Adrenal gland (tissue), 12 donors: ENCODE results near the gene LCOR. TPM values are rescaled to one million over a fixed set of nuclear protein-coding genes. Genes with fewer than 3 reads are reported as not detected.

Experiments
- DNase-seq, 7 donors: peaks; one replicate each; pipeline ENCODE4 v3.0.0-alpha.2; 2019 to 2020
- H3K27ac ChIP-seq, 5 donors: fragments of 200-600 bp; sonication (generic) in 4 of 5; 1 replicate in 3 of 5; 2 replicates in 2 of 5; pipeline versions ENCODE4 v1.5.1 to v1.8.0; 2016 to 2020; ENCODE audit warnings: mild to moderate bottlenecking in 1 of 5
- H3K27me3 ChIP-seq: fragments of 200-600 bp; 2 replicates; pipeline ENCODE4 v1.8.0; 2021
- H3K36me3 ChIP-seq, 2 donors: fragments of 200-600 bp; replicated peaks in 1 of 2; 1 replicate in 1 of 2; 2 replicates in 1 of 2; pipeline versions ENCODE4 v1.5.1 to v1.8.0; 2018 to 2022
- H3K4me1 ChIP-seq, 2 donors: fragments of 200-600 bp; replicated peaks in 1 of 2; 1 replicate in 1 of 2; 2 replicates in 1 of 2; pipeline versions ENCODE4 v1.5.1 to v1.8.0; 2018 to 2021
- H3K4me3 ChIP-seq, 4 donors: fragments of 200-600 bp; sonication (generic) in 3 of 4; one replicate each; pipeline ENCODE4 v1.5.1; 2016 to 2018
- H3K9me3 ChIP-seq, 3 donors: fragments of 200-600 bp; sonication (generic) in 1 of 3; replicated peaks in 1 of 3; 1 replicate in 2 of 3; 2 replicates in 1 of 3; pipeline versions ENCODE4 v1.5.1 to v1.8.0; 2016 to 2021
- CTCF ChIP-seq, 6 experiments: fragments of 450-650 bp in 4 of 6; fragments of 200-600 bp in 2 of 6; sonication (generic) in 1 of 6; IDR thresholded peaks; 1 replicate in 5 of 6; 2 replicates in 1 of 6; pipeline versions ENCODE4 v1.5.1 to v1.8.0; 2016 to 2021; ENCODE audit warnings: antibody characterized with exemption in 6 of 6, mild to moderate bottlenecking in 2 of 6, moderate library complexity in 1 of 6
- POLR2A ChIP-seq, 2 donors: fragments of 450-650 bp; IDR thresholded peaks; one replicate each; pipeline ENCODE4 v1.6.1; 2017; ENCODE audit warnings: antibody characterized with exemption in 2 of 2, mild to moderate bottlenecking in 2 of 2, moderate library complexity in 1 of 2
- WGBS, 4 donors: extraction: QIAGEN DNeasy Blood & Tissue Kit in 2 of 4; methylation state at CpG; one replicate each; pipeline versions ENCODE4 v1.1.5 to v1.1.7; 2013 to 2017; 5-methylcytosine and 5-hydroxymethylcytosine counted together
- intact Hi-C, 2 donors: fragments of 100-400 bp; cut with DNase I; formaldehyde crosslinking; loops; one replicate each; pipeline versions ENCODE4 v1.14.1 to v1.15.0; 2022 to 2023
- polyA plus RNA-seq, 3 donors: library from polyadenylated mRNA; stranded (reverse); fragments of 200-250 nt in 2 of 3; fragments of 350-450 nt in 1 of 3; fragmentation: Illumina TruSeq in 1 of 3; extraction: RNeasy Lipid Tissue Mini Kit (QIAGEN cat#74804) in 1 of 3; gene quantifications; one replicate each; pipeline ENCODE4 v1.2.3, GENCODE V29; 2013 to 2014
- total RNA-seq, 9 donors: library from RNA; depleted of rRNA in 4 of 9; stranded (reverse); fragments of >200 nt in 4 of 9; fragments of 120-200 nt in 1 of 9; fragmentation: NEBNext Ultra II Directional in 1 of 9; extraction: Animal tissue kit (Norgen Biotek cat#: 25700) in 1 of 9; gene quantifications; one replicate each; pipeline versions ENCODE4 v1.1.0 to v1.2.4, GENCODE V29; 2013 to 2023
- donor health status: healthy with polysubstance abuse.
- donor health status: Bipolar disorder and iron deficiency.
- donor health status: DM: yes; HTN: yes; CAD: no.
- donor health status: DM: no; HTN: no; CAD: no.
- donor health status: DM: no; HTN: no; CAD: no.
- donor health status: DM: yes; HTN: yes; CAD: no.

The LCOR gene
- total and polyA plus RNA-seq, 12 donors, result 1.5 to 38.4 (median 17.2) TPM

GRCh38 chr10:96832721-96833219 lies 672 bp downstream of the LCOR start:
- H3K4me3 ChIP-seq, result peak overlapping the region; percentile 55 to 98 (median 82)
- H3K4me1 ChIP-seq, result peaks cover 29 to 36% of the 10 kb centered on the region in 2 donors
- peak; percentile 77 to 88 (median 85) for DNase-seq
- TF ChIP-seq POLR2A (IDR thresholded peaks at IDR 0.05), result peak; percentile 26 to 61
- no peak for TF ChIP-seq CTCF (IDR thresholded peaks at IDR 0.05)
- H3K27me3 ChIP-seq, result no peaks in the 10 kb centered on the region
- 0 to 1% (median 0%) methylated on average over 15 to 72 of the region's 72 CpGs; no CpG with 5 or more reads in 1 of the 4 donors for WGBS, 4 donors
- no peaks in the 10 kb centered on the region for H3K36me3 ChIP-seq
- no peaks in the 10 kb centered on the region for H3K9me3 ChIP-seq
- intact Hi-C loops, result loop anchor here in 1 of 2 donors (10.0 kb wide), 1 partner anchor 82 kb away; no protein-coding TSS in a partner anchor
- H3K27ac ChIP-seq, result peak overlapping the region; percentile 35 to 97 (median 92)

GRCh38 chr10:96833220-96834001 lies 1.3 kb downstream of the LCOR start:
- Histone ChIP-seq H3K4me3 (peak overlapping the region; percentile 55 to 98 (median 82)), H3K4me1 (peaks cover 29 to 36% of the 10 kb centered on the region in 2 donors), H3K36me3 (no peaks in the 10 kb centered on the region), H3K27ac (peak overlapping the region; percentile 35 to 97 (median 92)), H3K9me3 (no peaks in the 10 kb centered on the region), H3K27me3 (no peaks in the 10 kb centered on the region)
- peak in 5 of 7 donors; percentile 24 to 44 (median 29) for DNase-seq
- intact Hi-C loops, result loop anchor here in 1 of 2 donors (10.0 kb wide), 1 partner anchor 81 kb away; no protein-coding TSS in a partner anchor
- 0 to 1% (median 1%) methylated on average over 23 to 46 of the region's 46 CpGs for WGBS, 4 donors
- TF ChIP-seq CTCF (IDR thresholded peaks at IDR 0.05) (no peak), POLR2A (IDR thresholded peaks at IDR 0.05) (no peak)

GRCh38 chr10:96834120-96834519 lies 2.0 kb downstream of the LCOR start:
- 62 to 66% (median 63%) methylated on average over 8 of the region's 8 CpGs for WGBS, 4 donors
- intact Hi-C loops, result loop anchor here in 1 of 2 donors (10.0 kb wide), 1 partner anchor 81 kb away; no protein-coding TSS in a partner anchor
- H3K27ac ChIP-seq, result peak overlapping the region in 2 of 5 donors; percentile 93 to 97
- H3K4me3 ChIP-seq, result peak overlapping the region in 1 of 4 donors; percentile 94
- H3K4me1 ChIP-seq, result peaks cover 29 to 36% of the 10 kb centered on the region in 2 donors
- no peaks in the 10 kb centered on the region for H3K9me3 ChIP-seq
- H3K36me3 ChIP-seq, result no peaks in the 10 kb centered on the region
- DNase-seq, result no peak
- TF ChIP-seq CTCF (IDR thresholded peaks at IDR 0.05) (no peak), POLR2A (IDR thresholded peaks at IDR 0.05) (no peak)
- H3K27me3 ChIP-seq, result no peaks in the 10 kb centered on the region

GRCh38 chr10:96835899-96836298 lies 3.8 kb downstream of the LCOR start:
- H3K36me3 ChIP-seq, result no peaks in the 10 kb centered on the region
- intact Hi-C loops, result loop anchor here in 1 of 2 donors (10.0 kb wide), 1 partner anchor 79 kb away; no protein-coding TSS in a partner anchor
- DNase-seq, result no peak
- H3K4me3 ChIP-seq, result no peak overlapping the region
- no peaks in the 10 kb centered on the region for H3K9me3 ChIP-seq
- no peak for TF ChIP-seq CTCF (IDR thresholded peaks at IDR 0.05)
- TF ChIP-seq POLR2A (IDR thresholded peaks at IDR 0.05), result peak in 1 of 2 donors; percentile 28
- WGBS, 4 donors, result 12 to 25% (median 18%) methylated on average over 1 of the region's 1 CpG
- no peaks in the 10 kb centered on the region for H3K27me3 ChIP-seq
- peak overlapping the region in 3 of 5 donors; percentile 4 to 68 (median 46) for H3K27ac ChIP-seq
- peaks cover 29 to 42% of the 10 kb centered on the region in 2 donors for H3K4me1 ChIP-seq
